Thyroid gland (tissue), 4 donors: Measurements from ENCODE around the gene USP21.

Source experiments
- POLR2A ChIP-seq, 2 donors: fragments of 450-650 bp; IDR thresholded peaks; one replicate each; pipeline ENCODE4 v1.6.1; 2017; ENCODE audit warnings: antibody characterized with exemption in 2 of 2, mild to moderate bottlenecking in 2 of 2, moderate library complexity in 1 of 2
- TF ChIP-seq, protein P1 (sequence below), 6 experiments: fragments of 200-600 bp in 3 of 6; fragments of 450-650 bp in 3 of 6; sonication (generic) in 3 of 6; IDR thresholded peaks; one replicate each; pipeline ENCODE4 v1.5.1; 2016 to 2019; ENCODE audit warnings: antibody characterized with exemption in 6 of 6, mild to moderate bottlenecking in 2 of 6, inconsistent platforms in 1 of 6, moderate library complexity in 1 of 6

DNA sequence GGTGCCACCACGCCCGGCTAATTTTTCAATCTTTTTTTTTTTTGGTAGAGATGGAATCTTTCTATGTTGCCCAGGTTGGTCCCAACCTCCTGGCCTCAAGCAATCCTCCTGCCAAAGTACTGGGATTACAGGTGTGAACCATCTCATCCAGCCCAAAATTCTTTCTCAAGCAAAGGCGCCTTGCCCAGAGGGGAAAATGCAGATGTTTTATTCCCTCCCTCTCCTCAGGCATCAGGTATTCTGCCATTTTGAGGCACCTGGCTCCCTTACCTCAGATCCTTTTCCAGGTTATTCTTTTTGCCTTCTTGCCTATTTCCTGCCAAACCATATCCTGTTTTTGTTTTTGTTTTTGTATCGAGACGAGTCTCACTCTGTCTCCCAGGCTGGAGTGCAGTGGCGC, 29.1 kb downstream of the USP21 start:
- TF ChIP-seq, protein P1, sequence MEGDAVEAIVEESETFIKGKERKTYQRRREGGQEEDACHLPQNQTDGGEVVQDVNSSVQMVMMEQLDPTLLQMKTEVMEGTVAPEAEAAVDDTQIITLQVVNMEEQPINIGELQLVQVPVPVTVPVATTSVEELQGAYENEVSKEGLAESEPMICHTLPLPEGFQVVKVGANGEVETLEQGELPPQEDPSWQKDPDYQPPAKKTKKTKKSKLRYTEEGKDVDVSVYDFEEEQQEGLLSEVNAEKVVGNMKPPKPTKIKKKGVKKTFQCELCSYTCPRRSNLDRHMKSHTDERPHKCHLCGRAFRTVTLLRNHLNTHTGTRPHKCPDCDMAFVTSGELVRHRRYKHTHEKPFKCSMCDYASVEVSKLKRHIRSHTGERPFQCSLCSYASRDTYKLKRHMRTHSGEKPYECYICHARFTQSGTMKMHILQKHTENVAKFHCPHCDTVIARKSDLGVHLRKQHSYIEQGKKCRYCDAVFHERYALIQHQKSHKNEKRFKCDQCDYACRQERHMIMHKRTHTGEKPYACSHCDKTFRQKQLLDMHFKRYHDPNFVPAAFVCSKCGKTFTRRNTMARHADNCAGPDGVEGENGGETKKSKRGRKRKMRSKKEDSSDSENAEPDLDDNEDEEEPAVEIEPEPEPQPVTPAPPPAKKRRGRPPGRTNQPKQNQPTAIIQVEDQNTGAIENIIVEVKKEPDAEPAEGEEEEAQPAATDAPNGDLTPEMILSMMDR (IDR thresholded peaks at IDR 0.05): no peak
- no peak for TF ChIP-seq POLR2A (IDR thresholded peaks at IDR 0.05)
